GM18499 (cell line): ENCODE measurements around the gene DUSP10.

Experiments
- ATAC-seq: cut with Tn5 transposase; IDR thresholded peaks from one replicate; pipeline ENCODE4 v1.9.1; 2021; ENCODE audit warnings: moderate number of reproducible peaks; ENCODE audit not compliant: insufficient read depth, unreplicated experiment

Gene DUSP10

DNA sequence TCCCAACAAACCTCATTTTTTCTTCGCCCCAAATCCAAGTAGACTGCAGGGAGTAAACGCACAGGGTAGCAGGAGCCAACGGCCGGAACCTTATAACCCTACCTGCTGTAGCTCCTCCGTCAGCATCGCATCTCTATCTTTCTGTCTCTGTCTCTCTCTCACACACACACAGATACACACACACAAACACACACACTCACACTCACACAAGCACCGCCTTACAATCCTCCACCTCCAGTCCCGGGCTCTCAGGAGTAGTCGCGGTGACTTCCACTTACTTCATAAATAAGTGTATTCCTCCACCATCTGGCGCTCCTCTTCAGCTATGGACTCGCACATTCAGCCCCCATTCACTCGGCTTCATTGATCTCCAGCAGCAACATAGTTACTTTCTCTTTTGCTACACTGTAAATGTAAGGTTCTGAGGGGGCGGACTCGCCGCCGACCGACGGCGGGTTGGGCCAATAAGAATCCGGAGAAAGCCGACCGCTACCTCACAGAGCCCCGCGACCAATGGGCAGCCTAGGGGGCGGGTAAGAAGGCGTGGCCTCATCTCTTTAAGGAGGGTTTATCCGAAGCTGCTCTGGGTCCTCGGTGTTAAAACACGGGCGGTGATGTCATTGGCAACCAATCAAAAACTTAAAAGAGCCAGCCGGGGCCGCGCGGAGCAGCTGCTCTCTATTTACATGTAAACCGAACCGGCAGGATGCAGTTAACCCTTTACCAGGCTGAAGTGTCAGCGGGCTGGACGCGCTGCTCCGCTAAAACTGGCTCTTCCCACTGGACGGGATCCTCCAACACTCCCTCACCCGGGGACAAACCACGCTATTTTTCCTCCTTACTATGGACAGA lies at the start of gene DUSP10:
DUSP10 (minus strand) TSS at position 387 of the 852 bp plus-strand sequence. CDS start 2,345 bp downstream, outside the sequence.
- ATAC-seq, result peak; percentile 77

DNA sequence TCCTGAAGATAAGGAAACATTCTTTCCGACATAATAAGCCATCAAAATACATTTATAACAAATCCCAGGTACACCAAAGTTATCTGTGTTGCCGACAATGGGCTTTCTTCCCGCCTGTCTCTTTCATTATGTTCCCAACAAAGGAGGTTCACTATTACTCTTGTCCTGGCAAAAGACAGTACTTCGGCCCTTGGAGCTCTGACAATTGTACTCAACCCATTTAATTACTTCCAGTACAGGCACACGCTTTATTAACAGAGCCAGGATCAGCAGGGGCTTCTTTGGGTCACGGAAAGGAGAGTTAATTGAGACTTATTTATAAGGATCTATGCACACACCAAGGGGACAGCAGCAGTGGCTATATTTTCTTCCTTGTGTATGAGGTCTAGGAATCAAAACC lies 46.6 kb upstream of the DUSP10 start:
- ATAC-seq, result no peak

DNA sequence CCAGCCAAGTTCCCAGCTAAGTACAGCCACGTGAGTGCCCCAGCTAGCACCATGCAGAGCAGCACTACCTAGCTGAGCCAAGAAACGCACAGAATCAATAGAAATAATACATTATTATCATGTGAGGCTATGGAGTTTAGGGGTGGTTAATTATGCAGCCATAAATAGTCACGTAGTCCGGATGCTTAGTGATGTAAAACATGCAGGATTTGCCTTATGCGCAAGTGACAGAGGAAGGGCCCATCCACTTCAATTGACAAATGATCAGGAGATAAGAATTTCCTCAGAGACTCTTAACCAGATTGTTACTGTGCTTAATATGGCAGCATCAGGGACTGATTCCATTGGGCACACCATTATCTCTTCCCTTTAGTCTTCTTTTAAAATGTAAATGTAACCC lies 44.8 kb upstream of the DUSP10 start:
- ATAC-seq, result no peak

DNA sequence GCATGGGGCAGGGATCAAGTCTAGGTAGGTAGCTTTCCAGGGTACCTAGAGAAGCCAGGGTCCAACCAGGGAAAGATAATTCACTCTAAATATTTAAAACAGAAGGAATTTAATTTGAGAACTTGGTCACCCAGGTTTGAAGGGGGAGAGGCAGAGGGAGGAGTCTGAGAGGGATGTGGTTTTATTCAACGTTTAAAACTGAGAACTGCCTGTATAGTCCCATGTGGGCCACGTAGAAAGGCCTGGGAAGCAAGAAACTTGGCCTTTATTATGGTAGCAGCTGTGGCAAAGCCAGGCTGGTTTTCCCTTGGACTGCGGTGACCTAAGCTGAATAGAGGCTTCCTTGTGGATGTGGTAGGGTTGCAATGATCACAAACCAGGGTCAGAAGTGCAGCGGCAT lies 42.0 kb upstream of the DUSP10 start:
- ATAC-seq, result no peak

DNA sequence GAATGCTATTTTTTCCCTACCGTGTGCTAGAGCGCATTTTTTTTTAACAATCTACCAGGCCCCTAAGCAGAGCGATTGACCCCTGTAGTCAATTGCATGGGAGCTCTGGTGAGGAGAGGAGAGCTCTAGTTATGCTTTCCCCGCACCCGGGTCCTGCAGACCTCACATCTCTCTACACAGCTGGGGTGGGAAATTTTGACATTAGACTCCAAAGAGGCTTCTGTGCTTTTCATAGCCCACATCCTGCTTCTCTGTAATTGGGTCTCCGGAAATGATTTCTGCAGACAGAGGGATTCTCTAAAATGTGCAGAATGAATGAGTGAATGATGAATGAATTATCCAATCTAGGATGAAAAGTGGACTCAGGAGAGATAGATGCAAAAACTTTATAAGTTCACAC lies 41.5 kb upstream of the DUSP10 start:
- ATAC-seq, result no peak

DNA sequence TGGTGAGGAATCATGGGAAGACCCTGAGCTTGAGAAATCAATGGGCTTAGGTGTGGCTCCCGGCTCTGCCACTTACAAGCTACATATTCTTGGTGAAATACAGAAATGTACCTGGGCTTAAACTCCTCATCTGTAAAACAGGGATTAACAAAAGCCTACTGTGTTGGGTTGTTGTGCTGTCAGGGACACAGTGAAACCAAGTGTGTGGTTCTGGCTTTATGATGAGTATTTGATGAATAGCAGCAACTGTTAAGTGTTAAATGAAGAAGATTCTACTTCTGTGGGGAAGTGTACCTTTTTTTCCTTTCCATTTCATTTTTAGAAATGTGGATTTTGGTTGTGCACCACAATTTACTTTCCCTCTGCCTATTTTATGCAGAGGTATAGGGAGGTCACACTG lies 41.1 kb upstream of the DUSP10 start:
- no peak for ATAC-seq

DNA sequence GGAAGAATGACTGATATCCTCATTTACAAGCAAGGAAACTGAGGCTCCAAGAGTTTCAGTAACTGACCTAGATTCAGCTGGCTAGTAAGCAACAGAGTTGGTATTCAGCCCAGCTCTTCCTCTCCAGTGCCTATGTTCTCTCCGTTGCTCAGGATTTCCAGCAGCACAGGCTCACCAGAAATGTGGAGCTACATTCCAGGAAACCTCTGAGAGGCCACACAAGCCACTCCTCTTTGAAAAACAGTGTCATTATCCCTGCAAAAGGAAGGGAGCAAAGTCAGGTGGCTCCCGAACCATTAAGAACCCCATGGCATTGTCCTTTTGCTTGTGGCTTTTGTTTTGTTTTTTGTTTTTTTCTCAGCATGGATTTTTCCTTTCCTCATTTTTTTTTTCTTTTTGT lies 40.6 kb upstream of the DUSP10 start:
- no peak for ATAC-seq

DNA sequence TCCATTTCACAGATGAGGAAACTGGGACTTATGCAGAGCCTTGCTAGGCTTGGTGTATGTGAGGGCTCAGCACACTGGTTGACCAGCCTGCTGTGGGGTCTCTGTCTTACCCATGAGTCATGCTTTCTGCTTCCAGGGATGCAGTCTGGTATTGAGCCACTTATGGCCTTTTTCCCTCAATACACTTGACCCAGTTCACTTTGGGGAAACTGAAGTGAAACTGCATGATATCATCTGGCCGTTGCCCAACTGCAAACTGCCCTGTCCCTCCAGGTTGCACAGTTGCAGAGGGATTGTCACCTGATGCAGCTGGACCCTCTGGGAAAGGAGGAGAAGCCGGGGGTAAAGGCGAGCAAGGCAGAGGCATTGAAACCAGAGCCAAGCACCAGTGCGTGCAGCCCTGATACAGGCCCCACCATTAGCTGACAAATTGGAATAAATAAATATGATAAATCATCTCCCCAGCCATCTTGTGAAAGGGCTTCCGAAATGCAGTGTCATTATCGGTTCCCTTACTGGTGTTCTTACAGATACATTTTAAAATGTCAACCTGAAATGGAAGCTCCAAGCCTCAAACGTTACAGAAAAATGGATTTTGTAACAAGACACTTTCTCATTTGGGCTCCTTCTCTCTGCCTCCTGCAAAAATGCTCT lies 39.3 kb upstream of the DUSP10 start:
- ATAC-seq, result no peak

DNA sequence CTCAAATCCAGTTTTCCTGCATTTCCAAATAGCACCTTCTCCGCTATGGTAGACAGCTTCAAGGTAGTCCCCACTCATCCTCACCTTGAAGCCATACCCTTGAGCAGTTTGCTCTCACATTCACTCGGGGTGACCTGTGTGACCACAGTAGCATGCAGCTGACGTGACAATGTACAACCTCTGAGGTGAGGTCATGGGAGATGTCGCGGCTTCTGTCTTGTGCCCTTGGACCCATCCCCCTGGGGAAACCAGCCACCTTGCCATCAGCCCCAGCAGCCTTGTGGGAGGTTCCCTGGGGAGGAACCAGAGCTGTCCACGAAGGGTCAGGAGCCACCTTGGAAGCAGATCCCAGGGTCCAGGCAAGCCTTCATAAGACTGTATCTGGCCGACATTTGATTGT lies 38.3 kb upstream of the DUSP10 start:
- no peak for ATAC-seq

DNA sequence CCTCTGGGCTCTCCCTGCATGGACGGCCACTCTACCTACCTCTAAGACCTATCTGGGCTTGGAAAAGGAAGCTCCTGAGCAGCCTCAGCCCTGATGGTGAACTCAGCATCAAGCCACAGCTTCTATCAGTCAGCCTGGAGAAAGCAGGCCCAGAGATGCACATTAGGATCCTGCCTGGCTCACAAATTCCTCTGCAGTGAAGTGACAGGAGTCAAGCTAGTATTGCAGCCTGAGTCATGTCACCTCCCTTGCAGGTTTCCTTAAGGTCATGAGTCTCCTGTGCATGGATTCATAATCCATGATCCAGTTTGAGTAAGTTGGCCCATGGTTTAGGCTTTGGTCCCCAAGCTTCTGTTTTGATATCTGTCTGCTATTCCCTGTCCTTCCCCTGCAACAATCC lies 37.9 kb upstream of the DUSP10 start:
- no peak for ATAC-seq

DNA sequence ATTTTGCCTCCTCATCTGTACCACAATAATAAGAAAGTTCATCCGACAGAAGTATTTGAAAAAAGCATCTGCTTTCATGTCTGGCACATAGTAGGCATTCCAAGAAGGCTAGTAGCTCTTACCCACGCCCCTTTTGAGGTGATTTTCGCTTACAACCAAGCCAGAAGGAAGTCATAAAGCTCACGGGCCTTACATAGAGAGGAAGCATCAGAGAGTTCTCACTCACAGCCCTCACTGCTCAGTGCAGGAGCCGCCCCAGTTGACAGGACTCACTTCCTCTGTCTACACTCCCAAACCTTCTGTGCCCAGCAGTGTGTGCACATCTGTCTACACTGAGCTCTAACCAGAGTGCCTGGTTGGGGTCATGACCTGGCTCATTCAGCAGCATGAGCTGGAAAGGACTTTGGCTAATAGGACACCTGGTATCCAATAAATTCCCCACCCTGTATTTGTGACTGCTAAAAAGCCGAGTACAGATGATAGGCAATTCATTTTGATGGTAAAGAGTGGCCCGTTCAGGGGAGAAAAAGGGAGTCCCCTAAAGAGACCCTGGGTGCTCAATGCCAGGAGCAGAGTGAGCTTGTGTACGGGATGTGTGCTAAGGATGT lies 36.8 kb upstream of the DUSP10 start:
- no peak for ATAC-seq

DNA sequence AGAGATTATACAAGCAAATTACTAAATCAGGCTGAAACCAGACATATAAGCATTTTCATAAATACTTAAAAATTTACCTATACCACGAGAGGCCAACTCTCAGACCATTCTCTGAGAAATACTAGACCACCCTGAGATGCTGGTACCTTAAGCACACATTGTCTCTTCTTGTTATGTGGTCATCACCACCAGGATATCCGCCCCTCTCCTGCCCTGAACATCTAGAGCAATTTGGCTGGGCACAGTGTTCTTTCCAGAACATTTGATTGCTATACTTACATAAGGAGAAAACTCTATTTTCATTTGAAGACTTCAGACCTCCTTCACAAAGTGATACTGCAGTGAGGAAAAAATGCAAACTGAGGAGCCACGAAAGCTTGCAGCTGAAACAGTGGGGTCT lies 36.2 kb upstream of the DUSP10 start:
- ATAC-seq, result peak; percentile 18

DNA sequence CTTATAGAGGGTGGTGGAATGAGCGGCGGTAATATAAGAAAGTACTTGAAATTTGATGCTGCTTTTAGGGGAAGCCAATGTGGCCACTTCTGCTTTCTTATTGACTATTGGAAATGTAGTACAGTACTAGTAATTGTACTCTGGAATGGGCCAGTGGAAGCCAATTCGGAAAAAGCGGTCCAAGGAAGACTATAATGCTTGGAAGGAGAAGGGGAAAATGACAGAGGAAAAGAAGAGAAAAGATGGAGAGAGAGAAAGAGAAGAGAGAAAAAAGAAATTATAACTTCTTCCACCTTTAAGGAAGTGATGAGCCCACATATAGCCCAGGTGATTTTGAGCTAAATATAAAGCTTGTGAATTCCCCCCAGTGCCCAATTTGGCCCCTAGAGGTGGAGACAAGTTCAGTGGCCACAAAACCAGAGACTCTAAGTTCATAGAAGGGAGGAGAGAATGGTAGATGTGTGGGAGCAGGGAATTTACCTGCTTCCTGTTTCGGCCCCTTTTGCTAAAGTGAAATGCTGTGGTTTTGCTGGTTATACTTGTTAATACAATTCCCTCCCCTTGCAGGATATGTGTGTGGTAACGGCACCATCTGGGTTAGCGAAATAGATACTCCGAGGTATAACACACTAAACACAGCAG lies 35.7 kb upstream of the DUSP10 start:
- peak; percentile 44 for ATAC-seq

DNA sequence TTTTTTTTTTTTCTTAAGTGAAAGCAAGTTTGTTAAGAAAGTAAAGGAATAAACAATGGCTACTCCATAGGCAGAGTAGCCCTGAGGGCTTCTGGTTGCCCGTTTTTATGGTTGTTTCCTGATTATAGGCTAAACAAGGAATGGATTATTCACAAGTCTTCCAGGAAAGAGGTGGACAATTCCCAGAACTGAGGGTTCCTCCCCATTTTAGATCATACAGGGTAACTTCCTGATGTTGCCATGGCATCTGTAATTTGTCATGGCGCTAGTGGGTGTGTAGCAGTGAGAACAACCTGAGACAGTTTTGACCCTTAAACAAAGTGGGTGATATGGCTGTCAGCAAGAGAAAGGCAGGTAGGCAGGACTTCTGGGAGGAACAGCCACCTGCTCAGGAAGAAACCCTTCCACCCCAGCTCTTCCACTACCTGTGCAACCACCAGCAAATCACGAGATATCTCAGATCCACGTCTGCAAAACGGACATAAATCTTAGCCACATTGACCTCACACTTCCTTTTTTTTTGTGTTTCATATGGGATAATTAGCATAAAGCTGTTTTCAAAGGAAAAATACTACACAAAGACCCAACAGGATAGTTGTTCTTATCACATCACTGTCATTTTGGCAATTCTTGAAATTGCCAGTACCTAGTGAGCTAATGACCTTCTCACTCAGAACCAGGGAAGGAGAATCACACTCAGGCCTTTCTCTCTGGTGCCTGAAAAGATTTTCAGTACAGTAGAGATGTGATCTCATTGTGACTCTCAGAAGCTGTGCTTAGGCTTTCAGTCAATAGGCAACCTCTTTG lies 34.8 kb upstream of the DUSP10 start:
- ATAC-seq, result peak; percentile 23

DNA sequence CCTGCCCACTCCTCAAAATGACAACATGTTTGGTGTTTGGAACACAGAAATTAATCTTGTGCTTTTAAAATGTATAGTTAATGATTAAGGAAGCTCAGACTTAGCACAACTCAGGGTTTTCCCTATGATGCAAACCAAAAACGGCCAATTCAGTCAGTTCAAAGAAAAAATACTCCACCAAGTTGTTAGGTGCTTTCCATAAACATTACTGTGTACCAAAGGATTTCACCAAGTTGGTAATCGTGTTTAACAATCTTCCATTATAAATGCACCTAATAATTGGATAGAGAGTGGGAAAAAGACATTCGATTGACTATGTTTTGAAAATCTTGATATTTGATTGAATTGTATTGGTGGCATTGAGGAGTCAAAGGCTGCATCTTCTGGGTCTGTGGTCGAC lies 33.3 kb upstream of the DUSP10 start:
- no peak for ATAC-seq

DNA sequence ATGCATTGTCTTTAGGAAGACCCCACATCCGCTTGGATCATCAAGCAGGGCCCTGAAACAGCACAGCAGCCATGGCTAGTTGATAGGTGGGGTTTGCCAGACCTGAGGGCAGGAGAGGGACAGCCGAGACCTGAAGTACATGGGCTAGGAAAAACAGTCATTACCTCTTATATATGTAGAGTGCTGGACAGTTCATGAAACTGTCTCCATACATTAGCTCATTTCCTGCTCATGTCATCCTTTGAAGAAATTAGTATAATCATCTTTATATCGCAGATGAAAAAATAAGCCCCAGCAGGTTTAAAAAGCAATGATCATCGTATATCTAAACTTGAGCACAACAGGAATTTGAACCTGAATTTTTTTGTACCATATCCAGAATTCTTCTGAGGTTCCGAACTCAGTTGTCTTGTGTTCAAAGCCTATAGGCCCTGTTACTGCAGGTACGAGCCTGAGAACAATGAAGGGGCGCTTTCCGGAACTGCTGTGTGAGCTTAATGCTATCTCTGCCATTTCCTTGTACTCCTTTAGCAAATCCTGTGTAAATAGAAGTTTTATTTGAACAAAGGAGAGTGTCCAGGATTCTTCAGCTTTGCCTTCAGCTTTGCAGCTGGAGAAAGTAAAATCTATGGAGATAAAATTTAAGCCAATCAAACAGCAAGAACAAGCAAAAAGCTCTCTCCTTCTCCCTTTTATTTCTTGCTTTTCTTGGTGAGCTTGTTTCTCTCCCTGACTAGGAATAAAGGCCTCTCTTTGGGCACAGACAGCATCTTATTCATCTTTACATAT lies 32.4 kb upstream of the DUSP10 start:
- no peak for ATAC-seq

DNA sequence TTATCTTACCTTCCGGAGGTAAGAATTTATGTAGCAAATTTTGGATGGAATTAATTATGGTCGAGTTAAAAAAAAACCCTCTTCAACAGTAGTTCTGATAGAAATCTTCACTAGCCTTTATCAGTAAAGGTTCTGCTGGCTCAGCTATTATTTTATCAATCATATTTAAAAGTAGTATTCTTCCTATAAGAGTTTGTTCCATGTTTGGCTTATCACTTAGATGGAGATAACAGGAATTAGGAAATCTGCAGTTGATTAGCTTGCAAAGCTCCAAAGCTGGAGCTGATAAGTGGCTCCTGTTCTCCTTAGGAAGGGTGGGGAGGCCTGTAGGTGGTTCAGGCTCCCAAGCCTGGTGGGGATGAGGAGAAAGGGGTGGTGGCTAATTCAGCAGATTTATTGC lies 31.5 kb upstream of the DUSP10 start:
- ATAC-seq, result no peak

DNA sequence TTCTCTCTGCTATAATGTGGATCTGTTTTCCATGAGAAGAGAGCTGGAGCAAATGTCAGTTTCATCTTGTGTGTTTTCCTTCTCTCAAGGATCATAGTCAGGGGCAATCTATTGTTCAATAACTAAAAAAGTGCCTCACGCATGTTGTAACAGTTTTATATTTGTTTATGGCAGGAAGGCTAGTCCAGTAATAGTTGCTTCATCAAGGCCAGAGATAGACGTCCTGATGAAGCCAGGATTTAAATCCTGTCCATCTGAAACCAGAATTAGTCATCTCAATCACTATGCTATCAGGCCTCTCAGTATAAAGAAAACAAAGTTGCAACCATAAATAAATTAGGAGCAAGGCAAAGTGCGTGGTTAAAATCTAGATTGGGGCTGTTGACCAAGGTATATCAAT lies 30.2 kb upstream of the DUSP10 start:
- ATAC-seq, result no peak

DNA sequence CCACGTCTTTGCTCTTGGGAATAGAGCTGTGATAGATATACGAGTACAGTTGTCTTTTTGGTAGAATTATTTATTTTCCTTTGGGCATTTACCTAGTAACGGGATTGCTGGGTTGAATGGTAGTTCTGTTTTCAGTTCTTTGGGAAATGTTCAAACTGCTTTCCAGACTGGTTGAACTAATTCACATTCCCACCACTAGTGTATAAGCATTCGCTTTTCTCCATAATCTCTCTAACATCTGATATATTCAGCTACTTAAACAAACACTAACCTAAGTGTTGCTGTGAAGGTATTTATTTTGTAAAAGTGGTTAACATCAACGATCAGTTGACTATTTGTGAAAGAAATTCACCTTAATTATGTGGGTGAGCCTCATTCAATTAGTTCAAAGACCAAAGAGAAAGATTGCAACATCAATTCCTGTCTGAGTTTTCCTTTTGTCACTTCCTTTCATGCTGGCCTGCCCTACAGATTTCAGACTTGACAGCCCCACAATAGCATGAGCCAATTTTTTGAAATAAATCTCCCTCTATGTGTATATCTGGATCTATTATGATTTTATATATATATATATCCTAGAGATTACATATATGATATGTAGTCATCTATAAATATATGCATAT lies 26.7 kb upstream of the DUSP10 start:
- ATAC-seq, result no peak
